Vagina (tissue), 2 donors: ENCODE results near the gene C1QTNF12. TPM values are rescaled to one million over a fixed set of nuclear protein-coding genes. Genes with fewer than 3 reads are reported as not detected.

Experiments used
- DNase-seq, 2 donors: peaks; one replicate each; pipeline ENCODE4 v3.0.0-alpha.2; 2017; ENCODE audit errors: extremely low spot score in 2 of 2
- H3K27ac ChIP-seq: fragments of 200-600 bp; sonication (generic); one replicate; pipeline ENCODE4 v1.5.1; 2019
- H3K27me3 ChIP-seq: fragments of 200-600 bp; sonication (generic); one replicate; pipeline ENCODE4 v1.5.1; 2019
- H3K36me3 ChIP-seq, 2 donors: fragments of 200-600 bp; sonication (generic); one replicate each; pipeline ENCODE4 v1.5.1; 2017 to 2019
- H3K4me1 ChIP-seq: fragments of 200-600 bp; sonication (generic); one replicate; pipeline ENCODE4 v1.5.1; 2019
- H3K4me3 ChIP-seq, 2 donors: fragments of 200-600 bp; sonication (generic); 1 replicate in 1 of 2; 2 replicates in 1 of 2; pipeline ENCODE4 v1.5.1; 2016 to 2019
- H3K9me3 ChIP-seq: fragments of 200-600 bp; sonication (generic); one replicate; pipeline ENCODE4 v1.5.1; 2019
- CTCF ChIP-seq, 3 experiments: fragments of 450-650 bp in 2 of 3; fragments of 200-600 bp in 1 of 3; sonication (generic) in 1 of 3; IDR thresholded peaks; one replicate each; pipeline ENCODE4 v1.5.1; 2017 to 2019; ENCODE audit warnings: antibody characterized with exemption in 3 of 3, mild to moderate bottlenecking in 2 of 3, moderate library complexity in 2 of 3
- POLR2A ChIP-seq, 2 donors: fragments of 450-650 bp; IDR thresholded peaks; one replicate each; pipeline ENCODE4 v1.6.1; 2017; ENCODE audit warnings: antibody characterized with exemption in 2 of 2, mild to moderate bottlenecking in 2 of 2, moderate library complexity in 2 of 2
- POLR2AphosphoS5 ChIP-seq, 2 donors: sonication (generic); formaldehyde crosslinking; IDR thresholded peaks; one replicate each; pipeline ENCODE4 v1.9.0; 2017; ENCODE audit warnings: antibody characterized with exemption in 2 of 2, mild to moderate bottlenecking in 2 of 2, low read depth in 1 of 2; ENCODE audit not compliant: insufficient read depth in 1 of 2
- intact Hi-C: fragments of 100-400 bp; cut with DNase I; formaldehyde crosslinking; loops from one replicate; pipeline ENCODE4 v1.15.1; 2023
- total RNA-seq: library from RNA; depleted of rRNA; stranded (reverse); fragments of >200 nt; gene quantifications from one replicate; pipeline ENCODE4 v1.2.3, GENCODE V29; 2016

The C1QTNF12 gene
- total RNA-seq, 1 donor from 2014 or later: not detected

GRCh38 chr1:1259540-1259939 lies 13.0 kb upstream of the C1QTNF12 start:
- DNase-seq: no peak
- H3K4me3 ChIP-seq: no peak overlapping the region
- no peak overlapping the region for H3K27ac ChIP-seq
- intact Hi-C loops: no loop called here
- no peaks in the 10 kb centered on the region for H3K9me3 ChIP-seq
- H3K4me1 ChIP-seq: no peaks in the 10 kb centered on the region
- H3K36me3 ChIP-seq: peaks cover 0 to 60% of the 10 kb centered on the region in 2 donors
- TF ChIP-seq POLR2AphosphoS5 (IDR thresholded peaks at IDR 0.05; ENCODE audit: insufficient read depth in 1 of 2, low read depth in 1 of 2) (no peak), CTCF (IDR thresholded peaks at IDR 0.05) (no peak), POLR2A (IDR thresholded peaks at IDR 0.05) (no peak)
- no peaks in the 10 kb centered on the region for H3K27me3 ChIP-seq

- H3K27me3 ChIP-seq: no peaks in the 10 kb centered on the region
- no peak overlapping the region for H3K4me3 ChIP-seq
- DNase-seq: no peak
- no peaks in the 10 kb centered on the region for H3K9me3 ChIP-seq
- H3K36me3 ChIP-seq: peaks cover 0 to 61% of the 10 kb centered on the region in 2 donors
- H3K27ac ChIP-seq: no peak overlapping the region
- TF ChIP-seq POLR2A (IDR thresholded peaks at IDR 0.05) (no peak), CTCF (IDR thresholded peaks at IDR 0.05) (no peak), POLR2AphosphoS5 (IDR thresholded peaks at IDR 0.05; ENCODE audit: insufficient read depth in 1 of 2, low read depth in 1 of 2) (no peak)
- H3K4me1 ChIP-seq: no peaks in the 10 kb centered on the region
- intact Hi-C loops: no loop called here
These were observed 12.6 kb upstream of the C1QTNF12 start for GRCh38 chr1:1259119-1259488.

GRCh38 chr1:1256956-1257871 lies 10.7 kb upstream of the C1QTNF12 start:
- no peak overlapping the region for H3K4me3 ChIP-seq
- DNase-seq: no peak
- peaks cover 0 to 53% of the 10 kb centered on the region in 2 donors for H3K36me3 ChIP-seq
- TF ChIP-seq CTCF (IDR thresholded peaks at IDR 0.05): no peak
- no peak for TF ChIP-seq POLR2A (IDR thresholded peaks at IDR 0.05)
- TF ChIP-seq POLR2AphosphoS5 (IDR thresholded peaks at IDR 0.05; ENCODE audit: insufficient read depth in 1 of 2, low read depth in 1 of 2): no peak
- intact Hi-C loops: no loop called here
- H3K4me1 ChIP-seq: no peaks in the 10 kb centered on the region
- no peak overlapping the region for H3K27ac ChIP-seq
- no peaks in the 10 kb centered on the region for H3K27me3 ChIP-seq
- H3K9me3 ChIP-seq: no peaks in the 10 kb centered on the region

GRCh38 chr1:1255611-1256010 lies 9.1 kb upstream of the C1QTNF12 start:
- Histone ChIP-seq H3K4me1 (no peaks in the 10 kb centered on the region), H3K27ac (no peak overlapping the region), H3K9me3 (no peaks in the 10 kb centered on the region), H3K27me3 (no peaks in the 10 kb centered on the region), H3K4me3 (no peak overlapping the region), H3K36me3 (peaks cover 0 to 46% of the 10 kb centered on the region in 2 donors)
- intact Hi-C loops: no loop called here
- TF ChIP-seq POLR2A (IDR thresholded peaks at IDR 0.05): no peak
- TF ChIP-seq POLR2AphosphoS5 (IDR thresholded peaks at IDR 0.05; ENCODE audit: insufficient read depth in 1 of 2, low read depth in 1 of 2): no peak
- TF ChIP-seq CTCF (IDR thresholded peaks at IDR 0.05): no peak
- no peak for DNase-seq

- intact Hi-C loops: no loop called here
- Histone ChIP-seq H3K4me3 (no peak overlapping the region), H3K36me3 (peaks cover 0 to 41% of the 10 kb centered on the region in 2 donors), H3K27ac (no peak overlapping the region), H3K27me3 (no peaks in the 10 kb centered on the region), H3K9me3 (no peaks in the 10 kb centered on the region), H3K4me1 (no peaks in the 10 kb centered on the region)
- TF ChIP-seq POLR2A (IDR thresholded peaks at IDR 0.05) (no peak), POLR2AphosphoS5 (IDR thresholded peaks at IDR 0.05; ENCODE audit: insufficient read depth in 1 of 2, low read depth in 1 of 2) (no peak), CTCF (IDR thresholded peaks at IDR 0.05) (no peak)
- DNase-seq: no peak
These were observed 8.6 kb upstream of the C1QTNF12 start for GRCh38 chr1:1255078-1255477.
